Cardiac septum (tissue), 1 donor: ENCODE measurements around the gene TIGD1. TPM values are rescaled to one million over a fixed set of nuclear protein-coding genes. Genes with fewer than 3 reads are reported as not detected.
A peak's percentile ranks its signal among the peaks of the same experiment; 100 is the strongest.
"Not testable (repeated sequence)": the region's sequence is repeated elsewhere in the genome, so short reads cannot be mapped to it uniquely, and the experiment has no call there.

Experiments
- DNase-seq: peaks from one replicate; pipeline ENCODE4 v3.0.0-alpha.2; 2020; ENCODE audit warnings: low spot score
- intact Hi-C: fragments of 100-400 bp; cut with DNase I; formaldehyde crosslinking; loops from one replicate; pipeline ENCODE4 v1.14.0; 2022
- total RNA-seq: library from RNA; stranded (reverse); fragmentation: NEBNext Ultra II Directional; extraction: Animal tissue kit (Norgen Biotek cat#: 25700); gene quantifications from one replicate; pipeline ENCODE4 v1.2.1, GENCODE V29; 2021
- donor health status: DM: no; HTN: no; CAD: no.

The TIGD1 gene
- total RNA-seq, 1 donor from 2014 or later = 2.5 TPM

GRCh38 chr2:232541961-232542714 lies 8.2 kb downstream of the TIGD1 start:
- intact Hi-C loops = no loop called here
- no peak for DNase-seq

GRCh38 chr2:232541195-232541960 lies 9.0 kb downstream of the TIGD1 start:
- intact Hi-C loops = no loop called here
- peak; percentile 61 for DNase-seq

- intact Hi-C loops = no loop called here
- DNase-seq = peak; percentile 54
These were observed 9.8 kb downstream of the TIGD1 start for GRCh38 chr2:232540441-232541041.

GRCh38 chr2:232539298-232540231 lies 10.8 kb downstream of the TIGD1 start, which contains the start of gene CHRNG:
Gene CHRNG, plus strand, starts transcription at chr2:232539692. Its CDS starts 56 bp downstream, at chr2:232539748.
- intact Hi-C loops = no loop called here
- DNase-seq = peak; percentile 68

GRCh38 chr2:232538671-232539070 lies 11.7 kb downstream of the TIGD1 start:
- DNase-seq = peak; percentile 68
- intact Hi-C loops = no loop called here

- DNase-seq = peak; percentile 75
These were observed 12.9 kb downstream of the TIGD1 start for GRCh38 chr2:232537499-232537898.

GRCh38 chr2:232537079-232537478 lies 13.3 kb downstream of the TIGD1 start:
- intact Hi-C loops = no loop called here
- peak; percentile 20 for DNase-seq

More at GRCh38 chr2:232537499-232537898, 12.9 kb downstream of the TIGD1 start:
- intact Hi-C loops = no loop called here

GRCh38 chr2:232535761-232536530 lies 14.4 kb downstream of the TIGD1 start:
- intact Hi-C loops = no loop called here
- peak; percentile 66 for DNase-seq

GRCh38 chr2:232534940-232535651 lies 15.3 kb downstream of the TIGD1 start:
- intact Hi-C loops = no loop called here
- DNase-seq = peak; percentile 59

- intact Hi-C loops = no loop called here
- DNase-seq = peak; percentile 62
These were observed 16.2 kb downstream of the TIGD1 start for GRCh38 chr2:232533944-232534710.

GRCh38 chr2:232532821-232533220 lies 17.5 kb downstream of the TIGD1 start:
- intact Hi-C loops = not testable (repeated sequence)
- DNase-seq = peak; percentile 62

GRCh38 chr2:232532419-232532818 lies 17.9 kb downstream of the TIGD1 start:
- DNase-seq = peak; percentile 70
- intact Hi-C loops = no loop called here

- intact Hi-C loops = no loop called here
- DNase-seq = no peak
These were observed 19.6 kb downstream of the TIGD1 start for GRCh38 chr2:232530626-232531260.

- DNase-seq = no peak
- intact Hi-C loops = no loop called here
These were observed 20.4 kb downstream of the TIGD1 start for GRCh38 chr2:232529806-232530547.

GRCh38 chr2:232528746-232529460 lies 21.5 kb downstream of the TIGD1 start:
- intact Hi-C loops = no loop called here
- DNase-seq = no peak
